Neural cell (in vitro differentiated cells): ENCODE data around the gene SLC44A5. TPM values are rescaled to one million over a fixed set of nuclear protein-coding genes. Genes with fewer than 3 reads are reported as not detected.

Source experiments
- H2AFZ ChIP-seq: fragments of 200-600, 300-800 bp; sonication (generic), shearing (Covaris generic); 2 replicates; pipeline ENCODE4 v1.6.0; 2014; ENCODE audit warnings: low read depth, mild to moderate bottlenecking, antibody characterized with exemption, low read length, moderate library complexity
- H3F3A ChIP-seq: fragments of 200-600 bp; shearing (Covaris generic); 2 replicates; pipeline ENCODE4 v1.6.1; 2016; ENCODE audit warnings: mild to moderate bottlenecking, moderate library complexity, mixed read lengths, antibody characterized with exemption, low read length; ENCODE audit not compliant: insufficient read depth, poor library complexity, severe bottlenecking
- H3K27ac ChIP-seq: fragments of 200-600, 300-800 bp; sonication (generic), shearing (Covaris generic); 2 replicates; pipeline ENCODE4 v1.5.1; 2014; ENCODE audit warnings: mild to moderate bottlenecking, low read length, moderate library complexity
- H3K27me3 ChIP-seq: fragments of 300-800, 200-600 bp; sonication (generic), shearing (Covaris generic); 2 replicates; pipeline ENCODE4 v1.6.0; 2014; ENCODE audit warnings: mild to moderate bottlenecking, low read depth, low read length, moderate library complexity; ENCODE audit not compliant: insufficient read depth
- H3K36me3 ChIP-seq: fragments of 300-800, 200-600 bp; sonication (generic), shearing (Covaris generic); 2 replicates; pipeline ENCODE4 v1.5.1; 2014; ENCODE audit warnings: mild to moderate bottlenecking, antibody characterized with exemption, low read length, moderate library complexity; ENCODE audit not compliant: insufficient read depth
- H3K4me2 ChIP-seq: fragments of 300-800, 200-600 bp; sonication (generic), shearing (Covaris generic); 2 replicates; pipeline ENCODE4 v1.6.0; 2014; ENCODE audit warnings: mild to moderate bottlenecking, low read length
- H3K4me3 ChIP-seq: fragments of 300-800, 200-600 bp; sonication (generic), shearing (Covaris generic); 2 replicates; pipeline ENCODE4 v1.5.1; 2014; ENCODE audit warnings: mild to moderate bottlenecking, low read length, moderate library complexity
- H3K79me2 ChIP-seq: fragments of 200-600 bp; shearing (Covaris generic); replicated peaks from 2 replicates; pipeline ENCODE4 v1.6.0; 2014; ENCODE audit warnings: mild to moderate bottlenecking, low read length, moderate library complexity; ENCODE audit not compliant: insufficient read depth
- H3K9ac ChIP-seq: fragments of 300-800, 200-600 bp; sonication (generic), shearing (Covaris generic); 2 replicates; pipeline ENCODE4 v1.6.1; 2016; ENCODE audit warnings: mild to moderate bottlenecking, low read length, mixed read lengths
- H3K9me2 ChIP-seq: fragments of 200-600 bp; shearing (Covaris generic); 2 replicates; pipeline ENCODE4 v1.6.1; 2016; ENCODE audit warnings: mild to moderate bottlenecking, low read length, mixed read lengths; ENCODE audit not compliant: insufficient read depth
- H3K9me3 ChIP-seq: fragments of 200-600, 300-800 bp; sonication (generic), shearing (Covaris generic); 2 replicates; pipeline ENCODE4 v1.6.1; 2016; ENCODE audit warnings: mild to moderate bottlenecking, mixed run types, low read length, moderate library complexity, mixed read lengths
- H4K20me1 ChIP-seq: fragments of 200-600 bp; shearing (Covaris generic); 2 replicates; pipeline ENCODE4 v1.6.1; 2016; ENCODE audit warnings: mild to moderate bottlenecking, mixed run types; ENCODE audit not compliant: insufficient read depth
- EP300 ChIP-seq: fragments of 450-650 bp; conservative IDR thresholded peaks from 2 replicates; pipeline ENCODE4 v1.6.1; 2014; ENCODE audit warnings: antibody characterized with exemption, mild to moderate bottlenecking, moderate library complexity; ENCODE audit not compliant: poor library complexity, severe bottlenecking
- EZH2 ChIP-seq: fragments of 200-600, 300-800 bp; shearing (Covaris generic), sonication (generic); IDR thresholded peaks from 2 replicates; pipeline ENCODE4 v1.6.1; 2014; ENCODE audit warnings: antibody characterized with exemption, low read length, borderline replicate concordance, mild to moderate bottlenecking; ENCODE audit not compliant: insufficient read depth, poor library complexity, severe bottlenecking
- MXI1 ChIP-seq: fragments of 450-650 bp; conservative IDR thresholded peaks from 2 replicates; pipeline ENCODE4 v1.6.1; 2014; ENCODE audit warnings: antibody characterized with exemption, mild to moderate bottlenecking; ENCODE audit not compliant: poor library complexity, severe bottlenecking
- POLR2AphosphoS5 ChIP-seq: IDR thresholded peaks from 2 replicates; pipeline ENCODE4 v1.6.1; 2012
- RAD21 ChIP-seq: fragments of 450-650 bp; conservative IDR thresholded peaks from 2 replicates; pipeline ENCODE4 v1.6.1; 2014; ENCODE audit warnings: antibody characterized with exemption, mild to moderate bottlenecking, moderate library complexity
- SMC3 ChIP-seq: fragments of 450-650 bp; conservative IDR thresholded peaks from 2 replicates; pipeline ENCODE4 v1.6.1; 2014; ENCODE audit warnings: antibody characterized with exemption, mild to moderate bottlenecking, moderate library complexity; ENCODE audit not compliant: poor library complexity
- TAF1 ChIP-seq: IDR thresholded peaks from 2 replicates; pipeline ENCODE4 v1.6.1; 2012; ENCODE audit warnings: low read depth
- polyA plus RNA-seq: library from polyadenylated mRNA; depleted of rRNA; stranded (reverse); fragments of >200 nt; gene quantifications from 2 replicates; pipeline ENCODE4 v1.2.3, GENCODE V29; 2014
- TF ChIP-seq, protein P1 (sequence below): IDR thresholded peaks from 2 replicates; pipeline ENCODE4 v1.6.1; 2012; ENCODE audit warnings: borderline replicate concordance
- TF ChIP-seq, protein P2 (sequence below): fragments of 450-650 bp; IDR thresholded peaks from 2 replicates; pipeline ENCODE4 v1.5.1; 2014; ENCODE audit warnings: antibody characterized with exemption, mild to moderate bottlenecking, moderate library complexity; ENCODE audit not compliant: poor library complexity, severe bottlenecking

SLC44A5 gene
- polyA plus RNA-seq, 1 donor from 2014 or later, result 53.0 TPM

DNA sequence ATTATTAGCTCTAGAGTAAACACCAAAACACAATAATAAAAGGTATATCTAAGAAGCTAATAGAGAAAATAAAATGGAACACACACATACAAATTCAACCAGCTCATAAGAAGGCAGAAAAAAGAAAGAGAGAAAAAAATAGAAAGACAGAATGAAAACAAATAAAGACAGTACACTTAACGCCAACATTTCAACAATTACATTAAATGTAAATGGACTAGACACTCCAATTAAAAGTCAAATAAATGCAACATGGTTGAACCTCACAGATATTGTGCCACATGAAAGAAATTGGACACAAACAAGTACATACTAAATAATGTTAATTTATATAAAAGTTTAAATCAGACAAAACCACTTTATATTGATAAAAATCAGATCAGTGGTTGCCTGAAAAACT lies 56.0 kb downstream of the SLC44A5 start:
- Histone ChIP-seq H3K4me3 (no peak overlapping the region), H3K4me2 (no peak overlapping the region), H3K9me3 (no peaks in the 10 kb centered on the region), H4K20me1 (no peaks in the 10 kb centered on the region), H3K36me3 (no peaks in the 10 kb centered on the region), H3K79me2 (no peaks in the 10 kb centered on the region), H3K9ac (no peak overlapping the region), H2AFZ (no peak overlapping the region), H3K27me3 (no peaks in the 10 kb centered on the region), H3K27ac (no peak overlapping the region), H3F3A (no peaks in the 10 kb centered on the region), H3K9me2 (no peaks in the 10 kb centered on the region)
- TF ChIP-seq EP300 (no peak), EZH2 (no peak), TAF1 (no peak), SMC3 (no peak), MXI1 (no peak), RAD21 (no peak), POLR2AphosphoS5 (no peak)
- TF ChIP-seq, protein P1, sequence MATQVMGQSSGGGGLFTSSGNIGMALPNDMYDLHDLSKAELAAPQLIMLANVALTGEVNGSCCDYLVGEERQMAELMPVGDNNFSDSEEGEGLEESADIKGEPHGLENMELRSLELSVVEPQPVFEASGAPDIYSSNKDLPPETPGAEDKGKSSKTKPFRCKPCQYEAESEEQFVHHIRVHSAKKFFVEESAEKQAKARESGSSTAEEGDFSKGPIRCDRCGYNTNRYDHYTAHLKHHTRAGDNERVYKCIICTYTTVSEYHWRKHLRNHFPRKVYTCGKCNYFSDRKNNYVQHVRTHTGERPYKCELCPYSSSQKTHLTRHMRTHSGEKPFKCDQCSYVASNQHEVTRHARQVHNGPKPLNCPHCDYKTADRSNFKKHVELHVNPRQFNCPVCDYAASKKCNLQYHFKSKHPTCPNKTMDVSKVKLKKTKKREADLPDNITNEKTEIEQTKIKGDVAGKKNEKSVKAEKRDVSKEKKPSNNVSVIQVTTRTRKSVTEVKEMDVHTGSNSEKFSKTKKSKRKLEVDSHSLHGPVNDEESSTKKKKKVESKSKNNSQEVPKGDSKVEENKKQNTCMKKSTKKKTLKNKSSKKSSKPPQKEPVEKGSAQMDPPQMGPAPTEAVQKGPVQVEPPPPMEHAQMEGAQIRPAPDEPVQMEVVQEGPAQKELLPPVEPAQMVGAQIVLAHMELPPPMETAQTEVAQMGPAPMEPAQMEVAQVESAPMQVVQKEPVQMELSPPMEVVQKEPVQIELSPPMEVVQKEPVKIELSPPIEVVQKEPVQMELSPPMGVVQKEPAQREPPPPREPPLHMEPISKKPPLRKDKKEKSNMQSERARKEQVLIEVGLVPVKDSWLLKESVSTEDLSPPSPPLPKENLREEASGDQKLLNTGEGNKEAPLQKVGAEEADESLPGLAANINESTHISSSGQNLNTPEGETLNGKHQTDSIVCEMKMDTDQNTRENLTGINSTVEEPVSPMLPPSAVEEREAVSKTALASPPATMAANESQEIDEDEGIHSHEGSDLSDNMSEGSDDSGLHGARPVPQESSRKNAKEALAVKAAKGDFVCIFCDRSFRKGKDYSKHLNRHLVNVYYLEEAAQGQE, result no peak
- TF ChIP-seq, protein P2, sequence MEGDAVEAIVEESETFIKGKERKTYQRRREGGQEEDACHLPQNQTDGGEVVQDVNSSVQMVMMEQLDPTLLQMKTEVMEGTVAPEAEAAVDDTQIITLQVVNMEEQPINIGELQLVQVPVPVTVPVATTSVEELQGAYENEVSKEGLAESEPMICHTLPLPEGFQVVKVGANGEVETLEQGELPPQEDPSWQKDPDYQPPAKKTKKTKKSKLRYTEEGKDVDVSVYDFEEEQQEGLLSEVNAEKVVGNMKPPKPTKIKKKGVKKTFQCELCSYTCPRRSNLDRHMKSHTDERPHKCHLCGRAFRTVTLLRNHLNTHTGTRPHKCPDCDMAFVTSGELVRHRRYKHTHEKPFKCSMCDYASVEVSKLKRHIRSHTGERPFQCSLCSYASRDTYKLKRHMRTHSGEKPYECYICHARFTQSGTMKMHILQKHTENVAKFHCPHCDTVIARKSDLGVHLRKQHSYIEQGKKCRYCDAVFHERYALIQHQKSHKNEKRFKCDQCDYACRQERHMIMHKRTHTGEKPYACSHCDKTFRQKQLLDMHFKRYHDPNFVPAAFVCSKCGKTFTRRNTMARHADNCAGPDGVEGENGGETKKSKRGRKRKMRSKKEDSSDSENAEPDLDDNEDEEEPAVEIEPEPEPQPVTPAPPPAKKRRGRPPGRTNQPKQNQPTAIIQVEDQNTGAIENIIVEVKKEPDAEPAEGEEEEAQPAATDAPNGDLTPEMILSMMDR, result no peak

DNA sequence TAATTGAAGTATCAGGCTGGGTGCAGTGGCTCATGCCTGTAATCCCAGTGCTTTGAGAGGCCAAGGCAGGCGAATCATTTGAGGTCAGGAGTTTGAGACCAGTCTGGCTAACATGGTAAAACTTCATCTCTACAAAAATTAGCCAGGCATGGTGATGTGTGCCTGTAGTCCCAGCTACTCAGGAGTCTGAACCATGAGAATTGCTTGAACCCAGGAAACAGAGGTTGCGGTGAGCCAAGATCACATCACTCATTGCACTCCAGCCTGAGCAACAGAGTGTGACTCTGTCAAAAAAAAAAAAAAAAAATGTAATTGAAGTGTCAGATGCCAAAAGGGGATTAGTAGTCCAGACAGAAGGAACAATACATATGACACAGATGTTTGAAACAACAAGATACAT lies 56.7 kb downstream of the SLC44A5 start:
- Histone ChIP-seq H2AFZ (no peak overlapping the region), H3K9me2 (no peaks in the 10 kb centered on the region), H3F3A (no peaks in the 10 kb centered on the region), H3K9ac (no peak overlapping the region), H3K79me2 (no peaks in the 10 kb centered on the region), H3K27ac (no peak overlapping the region), H3K9me3 (no peaks in the 10 kb centered on the region), H4K20me1 (no peaks in the 10 kb centered on the region), H3K4me2 (no peak overlapping the region), H3K27me3 (no peaks in the 10 kb centered on the region), H3K4me3 (no peak overlapping the region), H3K36me3 (no peaks in the 10 kb centered on the region)
- no peak for TF ChIP-seq TAF1
- TF ChIP-seq MXI1, result no peak
- TF ChIP-seq SMC3, result no peak
- TF ChIP-seq EP300, result no peak
- TF ChIP-seq, protein P1, result no peak
- no peak for TF ChIP-seq EZH2
